SK-MEL-5 (cell line): ENCODE data around the gene HAUS7. TPM values are rescaled to one million over a fixed set of nuclear protein-coding genes. Genes with fewer than 3 reads are reported as not detected.

Experiments used
- DNase-seq: peaks from one replicate; pipeline ENCODE4 v3.0.0-alpha.2; 2016; ENCODE audit warnings: low read depth, low spot score
- in situ Hi-C: cut with HindIII; loops from 2 replicates; pipeline ENCODE4 v1.10.0; 2016; ENCODE audit warnings: low sequenced_read_pairs, high pct_unique_total_duplicates, low pct_unique_long_range_greater_than_20kb
- total RNA-seq: library from RNA; depleted of rRNA; stranded (reverse); fragments of >200 nt; shearing (Covaris generic); gene quantifications from 2 replicates; pipeline ENCODE4 v1.2.3, GENCODE V29; 2014

HAUS7 gene
- total RNA-seq, 1 experiment from 2014 or later = 22.1 TPM

DNA sequence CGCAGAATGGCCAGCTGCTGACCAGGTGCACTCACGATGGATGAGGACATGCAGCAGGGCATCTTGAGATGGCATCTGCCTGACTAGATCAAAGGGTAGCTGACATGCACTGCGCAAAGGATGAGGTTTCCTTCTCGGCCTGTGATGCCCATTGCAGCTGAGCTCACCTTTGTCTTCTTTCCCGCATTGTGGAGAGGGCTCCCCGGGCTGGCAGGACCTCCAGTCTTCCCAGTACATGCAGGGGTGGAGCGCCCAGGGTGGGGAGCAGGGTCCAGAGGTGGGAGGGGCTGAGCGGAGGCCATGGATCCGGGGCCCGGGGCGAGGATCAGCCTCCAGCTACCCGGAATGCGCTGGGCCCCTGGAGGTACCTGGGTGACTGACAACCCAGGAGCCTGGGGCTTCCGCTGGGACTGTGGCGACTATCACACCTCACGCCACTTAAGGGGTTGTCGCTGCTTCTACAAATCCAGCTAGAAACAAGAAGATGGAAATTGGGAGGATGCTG is 36.5 kb downstream of the HAUS7 start:
- in situ Hi-C loops = no loop called here
- DNase-seq = no peak

DNA sequence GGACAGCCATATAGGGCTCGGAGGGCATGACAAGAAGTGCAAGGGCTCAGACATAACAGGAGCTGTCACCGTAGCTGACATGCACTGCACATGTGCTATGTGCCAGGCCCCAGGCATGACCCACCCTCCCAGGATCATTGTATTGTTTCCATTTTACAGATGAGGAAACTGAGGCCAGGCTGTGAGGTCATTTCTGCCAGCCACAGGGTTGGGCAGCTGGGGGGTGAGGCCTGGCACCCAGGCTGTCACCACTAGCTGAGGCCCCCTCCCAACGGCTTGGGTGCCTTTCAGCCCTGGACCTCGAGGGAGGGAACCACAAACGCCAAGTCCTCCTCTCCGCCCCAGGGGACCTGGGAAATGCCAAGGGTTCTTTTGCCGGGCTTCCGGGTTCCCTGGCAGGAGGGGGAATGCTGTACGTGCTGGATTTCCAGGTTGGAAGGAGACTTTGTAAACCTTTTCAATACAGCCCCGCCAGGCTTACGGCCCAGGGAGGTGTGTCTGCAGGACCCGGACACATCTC is 37.2 kb downstream of the HAUS7 start:
- in situ Hi-C loops = no loop called here

DNA sequence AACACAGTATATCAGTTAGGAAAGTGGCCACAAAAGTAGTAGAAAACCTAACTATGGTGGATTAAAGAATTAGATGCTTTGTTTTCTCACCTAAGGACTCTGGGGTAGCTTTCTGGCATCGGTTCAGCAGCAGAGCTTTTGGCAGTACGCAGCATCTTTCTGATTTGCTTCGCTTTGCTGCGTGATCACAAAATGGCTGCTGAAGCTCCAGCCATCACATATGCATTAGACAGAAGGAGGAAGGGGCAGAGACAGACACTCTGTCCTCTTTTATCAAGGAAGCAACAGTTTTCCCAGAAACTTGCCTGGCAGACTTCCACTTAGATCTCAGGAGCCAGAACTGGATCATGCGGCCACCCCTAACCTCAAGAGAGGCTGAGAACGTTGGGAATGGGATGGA is 39.6 kb downstream of the HAUS7 start:
- in situ Hi-C loops = no loop called here

More for the DNA sequence above, 37.2 kb downstream of the HAUS7 start:
- DNase-seq = no peak

DNA sequence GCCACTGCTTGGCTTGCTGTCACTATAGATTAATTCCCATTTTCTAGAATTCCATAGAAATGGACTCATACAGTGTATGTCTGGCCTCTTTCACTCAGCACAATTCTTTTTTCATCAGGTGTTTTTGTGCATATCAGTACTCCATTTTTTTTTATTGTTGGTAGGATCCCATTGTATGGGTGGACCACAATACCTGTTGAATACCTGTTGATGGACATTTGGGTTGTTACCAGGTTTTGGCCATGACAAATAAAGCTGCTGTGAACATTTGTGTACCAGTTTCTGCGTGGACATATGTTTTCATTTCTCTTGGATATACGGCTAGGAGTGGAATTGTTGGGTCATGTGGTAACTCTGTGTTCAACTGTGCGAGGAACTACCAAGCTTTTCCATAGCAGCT is 44.2 kb downstream of the HAUS7 start:
- no peak for DNase-seq

More for the DNA sequence above, 39.6 kb downstream of the HAUS7 start:
- DNase-seq = no peak

DNA sequence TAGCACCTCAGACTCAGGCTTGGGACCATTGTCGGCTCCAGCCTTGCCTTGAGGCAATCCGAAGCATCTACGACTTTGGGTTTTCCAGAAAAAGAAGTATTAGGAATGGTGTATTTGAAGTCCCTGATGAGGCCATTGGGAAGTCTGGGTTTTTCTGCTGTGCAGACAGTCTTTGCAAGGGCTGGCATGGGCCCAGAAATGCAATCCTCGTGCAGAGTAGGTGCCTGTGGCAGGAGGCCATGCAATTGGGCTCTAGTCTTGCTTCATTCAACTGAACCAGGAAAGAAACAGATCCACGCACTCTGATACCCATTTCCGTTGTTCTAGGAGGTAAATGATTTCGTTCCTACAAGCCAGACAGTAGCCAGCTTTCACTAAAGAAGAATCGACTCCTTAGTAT is 46.7 kb downstream of the HAUS7 start:
- DNase-seq = no peak
- in situ Hi-C loops = no loop called here

More for the DNA sequence above, 44.2 kb downstream of the HAUS7 start:
- in situ Hi-C loops = no loop called here

DNA sequence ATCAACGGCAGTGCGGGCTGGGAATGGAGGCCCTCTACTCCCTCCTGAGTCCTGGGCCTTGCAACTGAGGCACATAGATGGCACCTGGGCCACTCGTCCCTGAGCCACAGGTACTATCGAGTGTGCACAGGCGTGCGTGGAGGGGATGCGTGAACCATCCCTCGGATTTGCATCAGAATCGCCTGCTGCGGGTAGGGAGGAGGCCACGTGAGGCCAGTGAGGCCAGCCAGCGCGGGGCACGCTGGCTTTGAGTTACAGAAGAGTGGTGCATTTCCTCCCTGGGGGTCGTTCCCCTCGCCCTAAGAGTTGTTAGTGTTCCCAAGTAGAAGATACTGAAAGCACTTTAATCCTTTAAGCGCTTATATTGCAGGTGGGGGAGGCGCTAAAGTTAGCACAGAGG is 48.5 kb downstream of the HAUS7 start:
- in situ Hi-C loops = no loop called here
- DNase-seq = no peak

DNA sequence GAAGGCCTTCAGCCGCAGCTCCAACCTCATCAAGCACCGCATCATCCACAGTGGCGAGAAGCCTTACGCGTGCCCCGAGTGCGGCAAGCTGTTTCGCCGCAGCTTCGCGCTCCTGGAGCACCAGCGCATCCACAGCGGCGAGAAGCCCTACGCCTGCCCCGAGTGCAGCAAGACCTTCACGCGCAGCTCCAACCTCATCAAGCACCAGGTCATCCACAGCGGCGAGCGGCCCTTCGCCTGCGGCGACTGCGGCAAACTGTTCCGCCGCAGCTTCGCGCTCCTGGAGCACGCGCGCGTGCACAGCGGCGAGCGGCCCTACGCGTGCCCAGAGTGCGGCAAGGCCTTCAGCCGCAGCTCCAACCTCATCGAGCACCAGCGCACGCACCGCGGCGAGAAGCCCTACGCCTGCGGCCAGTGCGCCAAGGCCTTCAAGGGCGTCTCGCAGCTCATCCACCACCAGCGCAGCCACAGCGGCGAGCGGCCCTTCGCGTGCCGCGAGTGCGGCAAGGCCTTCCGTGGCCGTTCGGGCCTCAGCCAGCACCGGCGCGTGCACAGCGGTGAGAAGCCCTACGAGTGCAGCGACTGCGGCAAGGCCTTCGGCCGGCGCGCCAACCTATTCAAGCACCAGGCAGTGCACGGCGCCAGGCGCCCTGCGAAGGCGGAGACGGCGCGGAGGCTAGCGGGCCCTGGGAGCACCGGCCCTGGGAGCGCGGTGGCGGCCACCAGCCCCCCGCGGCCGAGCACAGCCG is 49.4 kb downstream of the HAUS7 start:
- DNase-seq = no peak
- in situ Hi-C loops = no loop called here

DNA sequence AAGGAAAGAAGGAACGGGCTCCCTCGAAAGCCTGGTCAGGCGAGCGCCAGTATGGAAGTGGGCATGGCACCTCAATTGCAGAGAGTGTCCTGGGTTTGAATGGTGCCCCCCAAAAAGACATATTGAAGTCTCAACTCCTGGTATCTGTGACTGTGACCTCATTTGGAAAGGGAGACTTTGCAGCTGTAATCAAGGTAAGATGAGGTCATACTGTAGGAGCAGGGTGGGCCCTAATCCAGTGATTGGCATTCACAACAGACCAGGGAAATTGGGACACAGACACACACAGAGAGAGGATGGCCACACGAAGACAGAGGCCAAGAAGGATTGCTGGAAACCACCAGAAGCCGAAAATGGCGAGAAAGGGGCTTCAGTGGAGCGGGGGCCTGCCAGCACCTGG is 52.7 kb downstream of the HAUS7 start:
- DNase-seq = no peak
- in situ Hi-C loops = no loop called here

DNA sequence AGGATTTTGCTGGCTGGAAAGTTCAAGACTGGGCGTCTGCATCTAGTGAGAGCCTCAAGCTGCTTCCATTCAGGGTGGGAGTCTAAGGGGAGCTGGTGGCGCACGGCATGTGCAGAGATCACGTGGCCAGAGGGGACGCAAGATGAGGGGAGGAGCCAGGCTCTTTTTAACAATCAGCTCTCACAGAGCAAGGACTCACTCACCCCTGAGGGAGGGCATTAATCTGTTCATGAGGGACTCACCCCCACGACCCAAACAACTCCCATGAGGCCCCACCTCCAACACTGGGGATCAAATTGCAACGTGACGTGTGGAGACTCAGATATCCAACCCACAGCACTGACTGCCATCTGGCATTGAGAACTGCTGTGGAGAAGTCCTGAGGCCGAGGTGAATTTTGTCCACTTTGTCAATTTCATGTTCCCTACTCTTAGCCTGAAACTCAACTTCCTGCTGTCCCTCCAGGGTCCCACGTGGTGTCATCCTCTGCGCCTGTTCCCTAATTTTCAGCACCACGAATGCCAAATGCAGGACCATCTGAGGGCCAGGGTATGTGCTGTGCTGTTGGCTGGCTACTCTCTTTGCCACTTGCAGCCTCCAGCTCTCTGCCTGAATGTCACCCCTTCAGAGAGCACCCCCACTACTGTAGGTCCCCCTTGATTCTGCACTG is 53.5 kb downstream of the HAUS7 start:
- DNase-seq = peak; percentile 13
- in situ Hi-C loops = no loop called here

DNA sequence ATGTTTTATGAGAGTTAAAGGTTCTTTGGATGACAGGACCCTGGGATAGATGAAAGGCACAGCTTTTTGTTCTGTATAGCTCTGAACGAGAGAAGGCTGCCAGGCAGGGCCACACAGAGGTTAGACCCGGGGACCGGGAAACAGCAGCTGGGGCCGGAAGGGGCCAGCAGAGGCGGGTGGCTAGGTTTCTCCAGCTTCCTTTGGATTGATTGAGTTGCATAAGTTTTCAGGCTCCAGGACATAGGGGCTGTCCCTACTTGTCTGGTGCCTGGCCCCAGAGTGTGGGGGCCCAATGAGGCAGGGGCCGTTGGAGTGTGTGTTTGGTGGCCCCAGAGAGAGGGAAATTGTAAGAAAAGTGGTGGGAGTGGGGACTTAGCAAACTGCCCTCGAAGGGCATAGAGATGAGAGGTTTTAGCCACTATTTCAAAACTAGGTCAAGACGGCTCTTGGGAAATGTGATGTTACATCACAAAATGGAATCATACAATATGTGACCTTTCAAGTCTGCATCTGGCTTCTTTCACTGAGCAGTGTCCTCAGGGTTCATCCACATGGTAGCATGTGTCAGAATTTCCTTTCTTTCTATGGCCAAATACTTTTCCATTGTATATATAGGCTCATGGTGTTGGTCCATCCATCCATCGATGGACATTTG is 55.4 kb downstream of the HAUS7 start:
- in situ Hi-C loops = no loop called here
- no peak for DNase-seq

DNA sequence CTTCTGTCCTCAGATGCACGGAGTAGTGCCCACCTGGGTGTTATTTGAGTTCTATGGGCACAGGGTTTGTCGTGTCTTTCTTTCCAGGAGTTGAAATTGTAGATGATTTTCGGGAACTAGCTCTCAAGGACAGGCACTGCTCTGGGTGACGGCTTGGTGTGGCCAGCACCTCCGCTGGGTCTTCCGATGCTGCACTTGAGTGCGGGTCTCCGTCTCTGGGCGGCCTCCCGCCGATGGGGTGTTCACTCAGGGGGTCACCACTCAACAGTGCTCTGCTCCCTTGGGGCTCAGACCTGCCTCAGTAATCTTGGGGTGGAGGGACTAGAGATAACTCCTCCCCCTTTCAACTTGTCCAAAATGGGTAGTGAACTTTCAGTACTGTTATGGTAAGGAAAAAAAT is 56.6 kb downstream of the HAUS7 start:
- no peak for DNase-seq
- in situ Hi-C loops = no loop called here

DNA sequence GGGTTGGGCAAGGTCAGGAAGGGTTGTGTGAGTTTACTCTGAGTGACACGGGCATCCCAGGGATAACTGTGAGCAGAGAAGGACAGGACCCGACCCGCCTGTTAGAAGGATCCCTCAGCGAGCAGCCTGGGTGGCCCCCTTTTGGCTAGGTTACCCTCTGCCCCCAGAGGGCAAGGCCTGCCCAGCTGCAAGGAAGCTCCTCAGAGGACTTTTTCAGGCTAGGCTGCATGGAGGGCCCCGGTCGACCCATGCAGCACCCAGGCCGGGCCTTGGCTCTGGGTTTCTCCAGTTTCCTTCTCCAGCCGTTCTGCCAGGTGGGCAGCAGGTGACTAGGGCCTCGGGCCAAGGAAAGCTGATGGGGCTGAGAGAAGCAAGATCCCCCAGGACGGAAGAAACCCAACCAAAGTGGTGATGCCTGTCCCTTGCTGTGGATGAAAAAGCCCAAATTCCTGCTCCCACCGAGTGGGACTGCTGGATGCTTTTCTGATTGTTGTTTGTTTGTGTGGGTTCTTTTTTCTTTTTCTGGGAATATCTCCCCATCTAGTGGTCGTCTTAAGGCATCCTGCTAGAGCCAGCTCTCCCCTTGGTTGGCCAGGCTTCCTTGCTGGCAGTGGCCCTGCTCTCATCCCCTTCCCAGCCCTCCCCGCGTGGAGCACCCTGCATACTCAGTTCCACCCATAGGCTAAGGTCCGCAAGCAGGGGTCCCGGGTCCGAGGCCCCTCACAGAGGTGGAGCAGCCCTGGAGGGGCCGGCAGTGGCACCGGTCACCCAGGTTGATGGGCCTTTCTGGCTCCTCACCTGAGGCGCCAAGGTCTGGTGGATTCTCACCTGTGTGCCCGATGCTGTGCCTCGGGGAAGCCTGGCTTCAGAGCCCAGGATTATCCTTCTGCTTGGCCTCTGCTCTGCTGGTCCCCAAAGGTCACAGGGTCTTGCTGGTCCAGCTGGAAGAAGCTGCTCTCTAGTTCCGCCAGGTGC is 57.3 kb downstream of the HAUS7 start:
- DNase-seq = peak; percentile 19
- in situ Hi-C loops = no loop called here

DNA sequence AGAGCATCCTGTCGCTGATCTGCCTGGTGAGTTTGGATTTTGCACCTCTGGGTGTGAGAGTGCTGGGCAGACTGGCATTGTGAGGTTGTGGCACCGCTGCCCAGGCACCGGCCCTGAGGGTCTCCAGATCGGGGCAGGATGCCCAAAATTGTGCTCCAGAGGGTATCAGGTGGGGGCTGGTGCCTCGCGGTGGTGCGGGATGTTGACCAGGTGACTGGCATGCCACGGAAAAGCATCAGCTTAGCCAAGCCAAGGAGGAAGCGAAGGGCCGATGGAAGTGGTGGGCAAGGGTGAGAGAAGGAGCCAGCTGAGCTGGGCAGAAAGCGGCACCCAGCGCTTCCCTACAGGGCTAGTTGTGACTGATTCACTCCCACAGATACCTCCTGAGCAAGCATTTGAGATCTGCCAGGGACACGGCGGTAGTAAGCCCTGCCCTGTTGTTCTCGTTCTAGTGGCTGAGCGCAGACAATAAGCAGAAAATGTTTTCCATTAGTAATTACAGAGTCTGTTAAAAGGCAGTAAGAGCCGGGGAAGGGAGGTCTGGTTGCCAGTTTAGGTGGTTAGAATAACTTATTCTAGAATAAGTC is 58.3 kb downstream of the HAUS7 start:
- DNase-seq = no peak
- in situ Hi-C loops = no loop called here

DNA sequence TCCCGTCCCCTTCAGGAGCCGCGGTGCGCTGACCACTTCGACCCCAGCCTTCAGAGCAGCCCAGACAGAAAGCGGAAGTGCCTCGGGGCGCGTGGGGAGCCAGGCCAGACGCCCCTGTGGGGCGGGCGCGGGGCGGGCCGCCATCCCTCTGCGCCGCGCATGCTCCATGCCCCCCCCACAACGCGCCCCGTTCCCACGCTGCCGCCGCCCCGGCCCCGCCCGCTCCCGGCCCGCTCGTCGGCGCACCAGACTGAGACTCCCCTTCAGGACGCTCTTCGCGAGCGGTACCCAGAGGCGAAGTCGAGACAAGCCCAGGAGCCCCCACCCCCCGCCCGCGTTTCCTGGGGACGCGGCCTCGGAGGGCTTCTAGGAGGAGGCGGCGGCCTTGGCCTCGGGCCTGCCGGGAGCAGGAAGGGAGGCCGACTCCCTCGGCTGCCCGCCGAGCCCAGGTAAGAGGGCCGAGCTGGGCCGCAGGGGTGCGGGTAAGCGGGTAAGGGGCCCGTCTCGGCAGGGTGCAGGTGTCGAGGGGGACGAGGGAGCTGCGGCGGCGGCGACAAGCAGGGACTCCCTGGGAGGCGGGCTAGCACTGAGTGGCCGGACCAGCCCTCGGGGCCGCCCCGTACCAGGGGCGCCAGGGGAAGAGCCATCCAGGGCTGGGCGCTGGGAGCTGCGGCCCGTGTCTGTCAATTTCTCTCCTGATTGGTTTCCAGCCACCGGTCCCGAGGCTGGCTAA is 59.0 kb downstream of the HAUS7 start, which contains the start of gene ZFP92:
TSS of gene ZFP92 (plus strand) at position 218 of the 733 bp plus-strand sequence. CDS start 6,851 bp downstream, outside the sequence.
- in situ Hi-C loops = no loop called here

DNA sequence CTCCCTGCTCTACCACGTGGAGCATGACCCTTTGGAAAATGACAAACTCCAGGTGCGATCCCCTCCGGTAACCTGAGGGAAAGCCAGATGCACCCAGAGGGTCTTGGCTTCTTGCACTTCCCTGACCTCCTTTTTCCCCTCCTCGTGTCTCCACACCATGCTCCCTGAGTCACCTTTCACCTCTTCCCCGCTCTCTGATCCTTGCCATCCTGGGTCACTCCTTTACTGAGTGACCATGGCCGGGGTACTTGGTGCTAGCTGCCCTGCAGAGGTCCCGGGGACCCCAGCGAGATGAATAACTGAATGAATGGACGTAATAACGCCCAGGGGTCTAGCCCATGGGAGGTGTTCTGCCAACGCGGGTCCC is 59.5 kb downstream of the HAUS7 start:
- no peak for DNase-seq
- in situ Hi-C loops = no loop called here

More for the DNA sequence above, 59.0 kb downstream of the HAUS7 start, which contains the start of gene ZFP92:
- DNase-seq = no peak

DNA sequence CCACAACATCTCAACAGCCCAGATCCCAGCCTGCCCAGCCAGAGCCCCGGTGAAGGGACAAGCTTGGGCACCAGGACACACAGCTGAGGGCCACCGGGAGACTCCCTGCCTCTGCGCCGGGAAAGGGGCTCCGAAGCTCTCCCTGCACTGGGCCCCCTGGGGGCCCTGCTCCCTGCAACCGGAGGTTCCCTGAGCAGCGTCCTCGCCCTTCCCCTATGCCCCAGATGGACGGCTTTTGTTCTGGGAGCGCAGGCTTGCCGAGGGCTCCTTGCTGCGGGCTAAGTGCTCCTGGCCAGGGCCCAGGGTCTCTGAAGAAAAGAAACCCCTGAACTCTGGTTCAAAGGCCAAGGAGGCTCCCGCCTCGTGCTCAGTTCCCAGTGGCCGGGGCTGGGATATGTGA is 60.0 kb downstream of the HAUS7 start:
- no peak for DNase-seq
- in situ Hi-C loops = no loop called here
